HCT116 (cell line): ENCODE results near the gene TENM4. TPM values are rescaled to one million over a fixed set of nuclear protein-coding genes. Genes with fewer than 3 reads are reported as not detected.

Experiments
- ATAC-seq: fragments of 200-7000 bp; cut with Tn5 transposase; 2 replicates; pipeline ENCODE4 v1.9.1; 2020; ENCODE audit warnings: mild to moderate bottlenecking, moderate library complexity
- BruUV-seq: library from RNA; stranded (reverse); fragments of 400-500 nt; replicated peaks from 2 replicates; lab custom pipeline; 2021; lab: Mats Ljungman, UMichigan
- CTCF ChIA-PET: fragments of 300-600 bp; sonication (Branson Sonifier 250); formaldehyde crosslinking; loops from one replicate; lab custom pipeline; 2021; ENCODE audit warnings: antibody characterized with exemption; lab: Charles Lee
- POLR2A ChIA-PET: fragments of 300-600, 350-600 bp; sonication (Branson Sonifier 250); formaldehyde crosslinking; loops from one replicate; lab custom pipeline; 2021; ENCODE audit warnings: antibody characterized with exemption; lab: Charles Lee
- RAD21 ChIA-PET, 2 experiments: fragments of 300-600 bp; sonication (Branson Sonifier 250); formaldehyde crosslinking; loops; one replicate each; lab custom pipeline; 2023; ENCODE audit warnings: low total read pairs in 2 of 2; ENCODE audit not compliant: uncharacterized antibody in 2 of 2, unreplicated experiment in 2 of 2, low non-redundant PET in 1 of 2; lab: Charles Lee
- DNase-seq: peaks from one replicate; pipeline ENCODE4 v3.0.0-alpha.2; 2010; ENCODE audit warnings: low read depth, low spot score
- H2AFZ ChIP-seq: fragments of 200-600 bp; shearing (Covaris generic), sonication (generic); 2 replicates; pipeline ENCODE4 v1.6.1; 2017; ENCODE audit warnings: low read depth, mixed run types, mixed read lengths, antibody characterized with exemption, low read length; ENCODE audit not compliant: poor library complexity, severe bottlenecking
- H3K27ac ChIP-seq: 2 replicates; pipeline ENCODE4 v1.5.1; 2012; ENCODE audit warnings: low read depth, low read length
- H3K27me3 ChIP-seq: fragments of 200-600 bp; sonication (generic); 2 replicates; pipeline ENCODE4 v1.6.1; 2016; ENCODE audit warnings: mixed run types, low read length, mixed read lengths; ENCODE audit not compliant: insufficient read depth
- H3K36me3 ChIP-seq, 2 experiments: fragments of 200-500 bp in 1 of 2; fragments of 200-600 bp in 1 of 2; sonication (Bioruptor generic) in 1 of 2; sonication (generic) in 1 of 2; 2 replicates each; pipeline versions ENCODE4 v1.5.1 to v1.6.1; 2014 to 2016; ENCODE audit warnings: low read length in 2 of 2, inconsistent platforms in 1 of 2, mixed read lengths in 1 of 2, mixed run types in 1 of 2; ENCODE audit not compliant: insufficient read depth in 2 of 2, control insufficient read depth in 1 of 2
- H3K4me1 ChIP-seq, 2 experiments: fragments of 200-600 bp in 1 of 2; sonication (generic) in 1 of 2; 2 replicates each; pipeline versions ENCODE4 v1.5.1 to v1.6.1; 2012 to 2017; ENCODE audit warnings: low read length in 2 of 2, inconsistent platforms in 1 of 2, mild to moderate bottlenecking in 1 of 2, mixed read lengths in 1 of 2, mixed run types in 1 of 2, moderate library complexity in 1 of 2; ENCODE audit not compliant: insufficient read depth in 2 of 2, control insufficient read depth in 1 of 2
- H3K4me2 ChIP-seq: fragments of 200-600 bp; sonication (generic); 2 replicates; pipeline ENCODE4 v1.6.1; 2017; ENCODE audit warnings: mixed run types, low read length, mixed read lengths
- H3K4me3 ChIP-seq, 2 experiments: fragments of 200-600 bp in 1 of 2; sonication (generic) in 1 of 2; replicated peaks in 1 of 2; 2 replicates each; pipeline ENCODE4 v1.5.1; 2011 to 2016; ENCODE audit warnings: low read length in 2 of 2, control low read depth in 1 of 2, low read depth in 1 of 2, mild to moderate bottlenecking in 1 of 2, mixed read lengths in 1 of 2, mixed run types in 1 of 2
- H3K79me2 ChIP-seq: fragments of 200-600 bp; sonication (generic); 2 replicates; pipeline ENCODE4 v1.6.1; 2017; ENCODE audit warnings: mild to moderate bottlenecking, mixed run types, low read length, moderate library complexity, mixed read lengths; ENCODE audit not compliant: insufficient read depth
- H3K9ac ChIP-seq: fragments of 200-600 bp; sonication (generic); 2 replicates; pipeline ENCODE4 v1.6.1; 2016; ENCODE audit warnings: low read length, mixed read lengths
- H3K9me2 ChIP-seq: fragments of 200-600 bp; sonication (generic), shearing (Covaris generic); 2 replicates; pipeline ENCODE4 v1.6.1; 2017; ENCODE audit warnings: mixed run types, mild to moderate bottlenecking, moderate library complexity; ENCODE audit not compliant: insufficient read depth
- H3K9me3 ChIP-seq, 2 experiments: fragments of 200-500 bp in 1 of 2; fragments of 200-600 bp in 1 of 2; sonication (Bioruptor generic) in 1 of 2; sonication (generic) in 1 of 2; 2 replicates each; pipeline ENCODE4 v1.6.1; 2014 to 2017; ENCODE audit warnings: low read length in 2 of 2, mixed read lengths in 2 of 2, inconsistent platforms in 1 of 2, low read depth in 1 of 2, mild to moderate bottlenecking in 1 of 2, mixed run types in 1 of 2, moderate library complexity in 1 of 2; ENCODE audit not compliant: control insufficient read depth in 1 of 2, insufficient read depth in 1 of 2
- H4K20me1 ChIP-seq: fragments of 200-600 bp; sonication (generic), shearing (Covaris generic); 2 replicates; pipeline ENCODE4 v1.6.1; 2017; ENCODE audit warnings: mixed run types, mild to moderate bottlenecking, moderate library complexity; ENCODE audit not compliant: insufficient read depth
- ATF3 ChIP-seq: IDR thresholded peaks from 2 replicates; pipeline ENCODE4 v1.6.1; 2012
- CBX3 ChIP-seq: IDR thresholded peaks from 2 replicates; pipeline ENCODE4 v1.6.1; 2012; ENCODE audit warnings: low read depth
- CEBPB ChIP-seq: IDR thresholded peaks from 2 replicates; pipeline ENCODE4 v1.6.1; 2012; ENCODE audit warnings: low read depth
- EGR1 ChIP-seq: IDR thresholded peaks from 2 replicates; pipeline ENCODE4 v1.6.1; 2012; ENCODE audit warnings: low read depth
- ELF1 ChIP-seq: IDR thresholded peaks from 2 replicates; pipeline ENCODE4 v1.6.1; 2012; ENCODE audit warnings: low read depth, borderline replicate concordance
- FOSL1 ChIP-seq: IDR thresholded peaks from 2 replicates; pipeline ENCODE4 v1.6.1; 2012; ENCODE audit warnings: low read depth
- JUND ChIP-seq: IDR thresholded peaks from 2 replicates; pipeline ENCODE4 v1.6.1; 2012
- MAX ChIP-seq: IDR thresholded peaks from 2 replicates; pipeline ENCODE4 v1.6.1; 2012
- POLR2A ChIP-seq: IDR thresholded peaks from 2 replicates; pipeline ENCODE4 v1.7.0; 2011; ENCODE audit warnings: borderline replicate concordance; ENCODE audit not compliant: insufficient read depth, insufficient read length; ENCODE audit errors: extremely low read depth
- POLR2AphosphoS5 ChIP-seq: IDR thresholded peaks from 2 replicates; pipeline ENCODE4 v1.6.1; 2011; ENCODE audit warnings: mild to moderate bottlenecking, low read depth, low read length, moderate library complexity
- RAD21 ChIP-seq: IDR thresholded peaks from 2 replicates; pipeline ENCODE4 v1.6.1; 2012; ENCODE audit warnings: low read depth, mild to moderate bottlenecking
- SIN3A ChIP-seq: IDR thresholded peaks from 2 replicates; pipeline ENCODE4 v1.6.1; 2012; ENCODE audit warnings: low read depth
- SP1 ChIP-seq: IDR thresholded peaks from 2 replicates; pipeline ENCODE4 v1.6.1; 2012; ENCODE audit warnings: low read depth
- SRF ChIP-seq: IDR thresholded peaks from 2 replicates; pipeline ENCODE4 v1.6.1; 2012; ENCODE audit warnings: low read depth
- TCF7L2 ChIP-seq: IDR thresholded peaks from 2 replicates; pipeline ENCODE4 v1.7.0; 2011; ENCODE audit warnings: borderline replicate concordance, inconsistent platforms; ENCODE audit not compliant: insufficient read depth, insufficient read length; ENCODE audit errors: extremely low read depth
- YY1 ChIP-seq: IDR thresholded peaks from 2 replicates; pipeline ENCODE4 v1.6.1; 2011; ENCODE audit warnings: low read length, low read depth, moderate library complexity, mild to moderate bottlenecking; ENCODE audit not compliant: insufficient replicate concordance; ENCODE audit errors: extremely low read depth
- ZFX ChIP-seq: fragments of 450-650 bp; IDR thresholded peaks from 2 replicates; pipeline ENCODE4 v1.6.1; 2017
- ZNF274 ChIP-seq: fragments of 200-500 bp; sonication (Bioruptor generic); IDR thresholded peaks from 2 replicates; pipeline ENCODE4 v1.6.1; 2014; ENCODE audit warnings: mild to moderate bottlenecking, low read depth, low read length, inconsistent platforms
- intact Hi-C: fragments of 100-400 bp; cut with micrococcal nuclease; formaldehyde crosslinking; loops from 2 replicates; pipeline ENCODE4 v1.10.0; 2022
- total RNA-seq: library from RNA; stranded (reverse); gene quantifications from one replicate; pipeline ENCODE4 v1.2.1, GENCODE V29; 2021; ENCODE audit not compliant: unreplicated experiment

The TENM4 gene
- total RNA-seq, 1 experiment from 2014 or later = 0.05 TPM

- TF ChIP-seq MAX = no peak
- no peak for TF ChIP-seq POLR2AphosphoS5
- no peak for TF ChIP-seq CBX3
- no peak for TF ChIP-seq TCF7L2
- no peak for TF ChIP-seq FOSL1
- TF ChIP-seq ZFX = no peak
- TF ChIP-seq EGR1 = no peak
- no peak for TF ChIP-seq CEBPB
Observed at GRCh38 chr11:78714539-78714938, 726.3 kb downstream of the TENM4 start (continued).

- intact Hi-C loops = no loop called here
- Histone ChIP-seq H3K79me2 (no peaks in the 10 kb centered on the region), H3K27ac (no peak overlapping the region), H3K27me3 (peaks cover 11% of the 10 kb centered on the region; the same call in 1 of the 2 replicates), H4K20me1 (no peaks in the 10 kb centered on the region), H3K9ac (no peak overlapping the region), H3K9me2 (no peaks in the 10 kb centered on the region), H3K36me3 (no peaks in the 10 kb centered on the region), H2AFZ (no peak overlapping the region), H3K4me3 (no peak overlapping the region), H3K4me2 (no peak overlapping the region), H3K9me3 (no peaks in the 10 kb centered on the region), H3K4me1 (peaks cover 10 to 18% of the 10 kb centered on the region in 2 experiments)
- DNase-seq = no peak
- no peak for TF ChIP-seq EGR1
- no peak for TF ChIP-seq RAD21
- no peak for TF ChIP-seq SP1
- no peak for TF ChIP-seq ATF3
- TF ChIP-seq TCF7L2 = no peak
- no peak for TF ChIP-seq MAX
- no peak for TF ChIP-seq SIN3A
- no peak for TF ChIP-seq YY1
- TF ChIP-seq ZNF274 = no peak
- TF ChIP-seq SRF = no peak
- TF ChIP-seq JUND = no peak
- no peak for TF ChIP-seq CBX3
- no peak for TF ChIP-seq FOSL1
- no peak for TF ChIP-seq ELF1
- no peak for TF ChIP-seq CEBPB
- no peak for TF ChIP-seq POLR2A
- RAD21 ChIA-PET = no interaction called here
- no peak for ATAC-seq
- no TSS peak for BruUV-seq
- CTCF ChIA-PET = no interaction called here
- POLR2A ChIA-PET = no interaction called here
Observed at GRCh38 chr11:78711735-78712134, 729.1 kb downstream of the TENM4 start.
